ENCODE results near the gene ICAM5. TPM values are rescaled to one million over a fixed set of nuclear protein-coding genes. Genes with fewer than 3 reads are reported as not detected.
A peak's percentile ranks its signal among the peaks of the same experiment; 100 is the strongest.

The ICAM5 gene
- total and polyA plus RNA-seq, 4 donors: 4.1 to 32.1 (median 18.6) TPM

DNA sequence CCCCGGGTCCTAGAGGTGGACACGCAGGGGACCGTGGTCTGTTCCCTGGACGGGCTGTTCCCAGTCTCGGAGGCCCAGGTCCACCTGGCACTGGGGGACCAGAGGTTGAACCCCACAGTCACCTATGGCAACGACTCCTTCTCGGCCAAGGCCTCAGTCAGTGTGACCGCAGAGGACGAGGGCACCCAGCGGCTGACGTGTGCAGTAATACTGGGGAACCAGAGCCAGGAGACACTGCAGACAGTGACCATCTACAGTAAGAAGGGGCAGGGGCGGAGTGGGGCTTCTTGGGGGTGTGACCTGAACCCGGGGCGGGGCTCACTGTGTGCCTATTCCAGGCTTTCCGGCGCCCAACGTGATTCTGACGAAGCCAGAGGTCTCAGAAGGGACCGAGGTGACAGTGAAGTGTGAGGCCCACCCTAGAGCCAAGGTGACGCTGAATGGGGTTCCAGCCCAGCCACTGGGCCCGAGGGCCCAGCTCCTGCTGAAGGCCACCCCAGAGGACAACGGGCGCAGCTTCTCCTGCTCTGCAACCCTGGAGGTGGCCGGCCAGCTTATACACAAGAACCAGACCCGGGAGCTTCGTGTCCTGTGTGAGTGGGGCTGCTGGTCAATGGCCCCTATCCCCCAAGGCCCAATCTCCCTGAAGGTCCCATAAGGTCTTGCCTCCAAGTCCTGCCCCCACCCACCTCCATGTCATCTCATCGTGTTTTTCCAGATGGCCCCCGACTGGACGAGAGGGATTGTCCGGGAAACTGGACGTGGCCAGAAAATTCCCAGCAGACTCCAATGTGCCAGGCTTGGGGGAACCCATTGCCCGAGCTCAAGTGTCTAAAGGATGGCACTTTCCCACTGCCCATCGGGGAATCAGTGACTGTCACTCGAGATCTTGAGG is 5.4 kb upstream of the ICAM5 start:
- Histone ChIP-seq H3K4me1 (ENCODE audit: control insufficient read depth in 5 of 5, insufficient read depth in 5 of 5, low read length in 5 of 5) (peaks cover 0 to 43% (median 27%) of the 10 kb centered on the region in 5 donors), H3K27me3 (ENCODE audit: control insufficient read depth in 3 of 3, insufficient read depth in 3 of 3, low read length in 2 of 3) (peaks cover 0 to 2% (median 0%) of the 10 kb centered on the region in 3 donors), H3K36me3 (ENCODE audit: control insufficient read depth in 4 of 4, insufficient read depth in 4 of 4, low read length in 4 of 4) (peaks cover 0 to 38% (median 0%) of the 10 kb centered on the region in 4 donors), H3K9ac (ENCODE audit: insufficient read depth in 1 of 2, low read length in 2 of 2) (no peak overlapping the region), H3K27ac (ENCODE audit: low read depth in 1 of 2, low read length in 1 of 2) (peak overlapping the region in 1 of 2 donors; percentile 84), H3K9me3 (ENCODE audit: control insufficient read depth in 4 of 4, insufficient read depth in 3 of 4, low read length in 3 of 4) (no peaks in the 10 kb centered on the region), H3K4me3 (no peak overlapping the region)
- DNase-seq: no peak
- TF ChIP-seq, protein P1, sequence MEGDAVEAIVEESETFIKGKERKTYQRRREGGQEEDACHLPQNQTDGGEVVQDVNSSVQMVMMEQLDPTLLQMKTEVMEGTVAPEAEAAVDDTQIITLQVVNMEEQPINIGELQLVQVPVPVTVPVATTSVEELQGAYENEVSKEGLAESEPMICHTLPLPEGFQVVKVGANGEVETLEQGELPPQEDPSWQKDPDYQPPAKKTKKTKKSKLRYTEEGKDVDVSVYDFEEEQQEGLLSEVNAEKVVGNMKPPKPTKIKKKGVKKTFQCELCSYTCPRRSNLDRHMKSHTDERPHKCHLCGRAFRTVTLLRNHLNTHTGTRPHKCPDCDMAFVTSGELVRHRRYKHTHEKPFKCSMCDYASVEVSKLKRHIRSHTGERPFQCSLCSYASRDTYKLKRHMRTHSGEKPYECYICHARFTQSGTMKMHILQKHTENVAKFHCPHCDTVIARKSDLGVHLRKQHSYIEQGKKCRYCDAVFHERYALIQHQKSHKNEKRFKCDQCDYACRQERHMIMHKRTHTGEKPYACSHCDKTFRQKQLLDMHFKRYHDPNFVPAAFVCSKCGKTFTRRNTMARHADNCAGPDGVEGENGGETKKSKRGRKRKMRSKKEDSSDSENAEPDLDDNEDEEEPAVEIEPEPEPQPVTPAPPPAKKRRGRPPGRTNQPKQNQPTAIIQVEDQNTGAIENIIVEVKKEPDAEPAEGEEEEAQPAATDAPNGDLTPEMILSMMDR (IDR thresholded peaks at IDR 0.05; ENCODE audit: control extremely low read depth, extremely low read depth): no peak
- WGBS, 2 donors: 87 to 90% methylated on average over 34 of the region's 34 CpGs
- ATAC-seq (ENCODE audit: insufficient read depth, low FRiP score): no peak

DNA sequence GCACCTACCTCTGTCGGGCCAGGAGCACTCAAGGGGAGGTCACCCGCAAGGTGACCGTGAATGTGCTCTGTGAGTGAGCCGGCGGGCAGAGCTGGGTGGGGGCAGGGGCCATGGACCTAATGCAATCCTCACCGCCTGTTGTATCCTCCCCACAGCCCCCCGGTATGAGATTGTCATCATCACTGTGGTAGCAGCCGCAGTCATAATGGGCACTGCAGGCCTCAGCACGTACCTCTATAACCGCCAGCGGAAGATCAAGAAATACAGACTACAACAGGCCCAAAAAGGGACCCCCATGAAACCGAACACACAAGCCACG is 4.8 kb upstream of the ICAM5 start:
- Histone ChIP-seq H3K27me3 (ENCODE audit: control insufficient read depth in 3 of 3, insufficient read depth in 3 of 3, low read length in 2 of 3) (peaks cover 0 to 4% (median 0%) of the 10 kb centered on the region in 3 donors), H3K9me3 (ENCODE audit: control insufficient read depth in 4 of 4, insufficient read depth in 3 of 4, low read length in 3 of 4) (no peaks in the 10 kb centered on the region), H3K9ac (ENCODE audit: insufficient read depth in 1 of 2, low read length in 2 of 2) (no peak overlapping the region), H3K27ac (ENCODE audit: low read depth in 1 of 2, low read length in 1 of 2) (peak overlapping the region in 1 of 2 donors; percentile 11), H3K4me1 (ENCODE audit: control insufficient read depth in 5 of 5, insufficient read depth in 5 of 5, low read length in 5 of 5) (peaks cover 0 to 45% (median 29%) of the 10 kb centered on the region in 5 donors), H3K4me3 (no peak overlapping the region), H3K36me3 (ENCODE audit: control insufficient read depth in 4 of 4, insufficient read depth in 4 of 4, low read length in 4 of 4) (peaks cover 0 to 37% (median 0%) of the 10 kb centered on the region in 4 donors)
- TF ChIP-seq, protein P1 (IDR thresholded peaks at IDR 0.05; ENCODE audit: control extremely low read depth, extremely low read depth): no peak
- no peak for DNase-seq
- no peak for ATAC-seq (ENCODE audit: insufficient read depth, low FRiP score)
- WGBS, 2 donors: 89 to 93% methylated on average over 13 of the region's 13 CpGs

DNA sequence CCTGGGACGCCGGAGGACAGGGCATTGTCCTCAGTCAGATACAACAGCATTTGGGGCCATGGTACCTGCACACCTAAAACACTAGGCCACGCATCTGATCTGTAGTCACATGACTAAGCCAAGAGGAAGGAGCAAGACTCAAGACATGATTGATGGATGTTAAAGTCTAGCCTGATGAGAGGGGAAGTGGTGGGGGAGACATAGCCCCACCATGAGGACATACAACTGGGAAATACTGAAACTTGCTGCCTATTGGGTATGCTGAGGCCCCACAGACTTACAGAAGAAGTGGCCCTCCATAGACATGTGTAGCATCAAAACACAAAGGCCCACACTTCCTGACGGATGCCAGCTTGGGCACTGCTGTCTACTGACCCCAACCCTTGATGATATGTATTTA is 4.4 kb upstream of the ICAM5 start:
- peak overlapping the region in 1 of 2 donors; percentile 61 for H3K27ac ChIP-seq (ENCODE audit: low read depth in 1 of 2, low read length in 1 of 2)
- peaks cover 0 to 8% (median 0%) of the 10 kb centered on the region in 3 donors for H3K27me3 ChIP-seq (ENCODE audit: control insufficient read depth in 3 of 3, insufficient read depth in 3 of 3, low read length in 2 of 3)
- peaks cover 0 to 34% (median 0%) of the 10 kb centered on the region in 4 donors for H3K36me3 ChIP-seq (ENCODE audit: control insufficient read depth in 4 of 4, insufficient read depth in 4 of 4, low read length in 4 of 4)
- H3K9ac ChIP-seq (ENCODE audit: insufficient read depth in 1 of 2, low read length in 2 of 2): no peak overlapping the region
- TF ChIP-seq, protein P1 (IDR thresholded peaks at IDR 0.05; ENCODE audit: control extremely low read depth, extremely low read depth): no peak
- WGBS, 2 donors: 87 to 88% methylated on average over 4 of the region's 4 CpGs
- H3K9me3 ChIP-seq (ENCODE audit: control insufficient read depth in 4 of 4, insufficient read depth in 3 of 4, low read length in 3 of 4): no peaks in the 10 kb centered on the region
- peaks cover 0 to 48% (median 31%) of the 10 kb centered on the region in 5 donors for H3K4me1 ChIP-seq (ENCODE audit: control insufficient read depth in 5 of 5, insufficient read depth in 5 of 5, low read length in 5 of 5)
- no peak for ATAC-seq (ENCODE audit: insufficient read depth, low FRiP score)
- DNase-seq: no peak
- H3K4me3 ChIP-seq: no peak overlapping the region

Measured in lung (tissue), 12 donors.